AML-193 (cell line): ENCODE data around the gene GALNT17.
"Not testable (repeated sequence)": the region's sequence is repeated elsewhere in the genome, so short reads cannot be mapped to it uniquely, and the experiment has no call there.

Experiments used
- DNase-seq, 2 experiments: peaks; one replicate each; lab custom pipeline; 2025; lab: John Stamatoyannopoulos, UW

GALNT17 gene

GRCh38 chr7:71165708-71166107, 33.8 kb downstream of the GALNT17 start:
- no peak for DNase-seq

DNA sequence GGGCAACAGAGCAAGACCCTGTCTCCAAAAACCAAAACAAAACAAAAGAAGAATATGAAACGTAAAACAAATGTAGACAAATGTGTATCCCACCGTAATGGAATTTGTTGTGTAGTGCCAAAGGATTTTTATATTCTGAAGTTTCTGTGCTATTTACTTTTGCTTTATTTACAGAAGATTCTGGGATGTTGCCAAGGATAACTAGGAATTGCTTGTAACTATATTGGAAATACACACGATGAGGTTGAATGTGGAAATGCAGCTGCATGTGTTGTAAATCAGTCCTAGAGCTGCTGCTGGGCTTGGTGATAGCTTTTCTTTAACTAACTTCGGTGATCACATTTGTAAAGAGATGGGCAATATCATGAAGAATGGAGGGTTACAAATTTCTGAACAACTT, 39.5 kb downstream of the GALNT17 start:
- no peak for DNase-seq

GRCh38 chr7:71173955-71174354, 42.0 kb downstream of the GALNT17 start:
- DNase-seq, result no peak

GRCh38 chr7:71182438-71182935, 50.5 kb downstream of the GALNT17 start:
- no peak for DNase-seq

- no peak for DNase-seq
Measured at GRCh38 chr7:71184136-71184535, 52.2 kb downstream of the GALNT17 start.

DNA sequence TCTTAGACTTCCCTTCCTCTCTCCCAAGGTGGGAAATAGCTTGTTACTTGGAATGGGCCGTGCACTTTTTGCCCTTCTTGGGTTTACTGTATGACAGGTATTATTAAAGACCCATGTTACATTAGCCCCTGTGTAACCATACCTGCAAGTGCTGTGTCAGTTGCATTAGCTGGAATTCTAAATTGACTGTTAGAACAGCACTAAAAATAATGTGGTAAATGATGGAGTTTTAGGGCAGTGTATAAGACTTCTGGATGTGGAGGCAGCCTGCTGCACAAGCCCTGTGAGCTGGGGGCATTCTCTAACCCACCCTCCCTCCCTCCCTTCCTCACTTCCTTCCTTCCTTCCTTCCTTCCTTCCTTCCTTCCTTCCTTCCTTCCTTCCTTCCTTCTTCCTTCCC, 52.7 kb downstream of the GALNT17 start:
- DNase-seq, result no peak

- no peak for DNase-seq
Measured at GRCh38 chr7:71186535-71187057, 54.7 kb downstream of the GALNT17 start.

DNA sequence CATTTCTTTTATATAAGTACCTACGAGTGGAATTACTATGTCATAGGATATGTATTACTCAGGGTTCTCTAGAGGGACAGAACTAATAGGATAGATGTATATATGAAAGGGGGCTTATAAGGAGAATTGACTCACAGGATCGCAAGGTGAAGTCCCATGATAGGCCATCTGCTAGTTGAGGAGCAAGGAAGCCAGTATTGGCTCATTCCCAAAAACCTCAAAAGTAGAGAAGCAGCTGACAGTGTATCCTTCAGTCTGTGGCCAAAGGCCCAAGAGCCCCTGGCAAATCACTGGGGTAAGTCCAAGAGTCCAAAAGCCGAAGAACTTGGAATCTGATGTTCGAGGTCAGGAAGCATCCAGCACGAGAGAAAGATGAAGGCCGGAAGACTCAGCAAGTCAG, 59.8 kb downstream of the GALNT17 start:
- DNase-seq, result no peak

DNA sequence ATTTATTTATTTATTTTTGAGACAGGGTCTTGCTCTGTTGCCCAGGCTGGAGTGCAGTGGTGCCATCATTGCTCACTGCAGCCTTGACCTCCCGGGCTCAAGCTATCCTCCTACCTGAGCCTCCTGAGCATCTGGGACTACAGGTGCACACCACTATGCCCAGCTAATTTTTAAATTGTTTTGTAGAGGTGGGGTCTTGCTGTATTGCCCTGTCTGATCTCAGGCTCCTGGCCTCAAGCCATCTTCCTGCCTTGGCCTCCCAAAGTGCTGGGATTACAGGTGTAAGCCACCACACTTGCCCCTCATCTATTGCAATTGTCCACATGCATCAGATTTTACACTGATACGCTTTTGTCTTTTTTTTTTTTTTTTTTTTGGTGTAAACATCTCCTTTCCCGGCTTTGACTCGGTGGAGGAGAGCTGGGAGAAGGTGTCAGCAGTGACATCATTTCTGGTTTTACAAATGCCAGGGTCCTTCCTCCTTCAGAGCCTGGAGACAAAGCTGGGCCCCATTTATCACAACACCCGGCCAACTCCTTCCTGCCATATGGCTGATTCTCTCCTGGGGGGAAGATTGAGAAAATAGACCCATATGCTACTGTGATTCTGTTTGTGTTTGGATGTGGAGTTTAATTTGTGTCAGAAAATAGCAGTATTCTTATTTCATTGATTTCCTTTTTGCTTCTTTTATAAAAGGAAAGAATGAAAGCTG, 61.3 kb downstream of the GALNT17 start:
- no peak for DNase-seq

- DNase-seq, result no peak
Measured at GRCh38 chr7:71198391-71198790, 66.4 kb downstream of the GALNT17 start.

- no peak for DNase-seq
Measured at GRCh38 chr7:71198887-71199286, 66.9 kb downstream of the GALNT17 start.

DNA sequence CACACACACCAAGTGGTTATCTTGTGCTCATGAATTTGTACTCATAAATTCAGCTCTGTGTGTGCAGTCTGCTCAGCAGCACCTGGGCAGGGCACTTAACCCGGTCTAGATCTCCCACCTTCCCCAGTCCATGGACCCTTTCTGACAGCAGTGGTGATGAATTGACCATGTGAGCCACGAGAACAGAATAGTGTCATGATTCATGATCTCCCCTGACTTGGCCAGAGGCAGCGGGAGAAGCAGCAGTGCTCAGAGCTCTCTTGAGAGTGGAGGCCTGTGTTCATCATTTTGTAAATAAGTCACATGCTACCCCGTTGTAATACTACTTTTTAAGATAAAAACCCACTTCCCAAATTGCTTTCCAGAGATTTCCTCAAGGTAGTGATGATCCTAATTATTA, 74.2 kb downstream of the GALNT17 start:
- no peak for DNase-seq

GRCh38 chr7:71208881-71209280, 76.9 kb downstream of the GALNT17 start:
- DNase-seq, result no peak

GRCh38 chr7:71209484-71209883, 77.5 kb downstream of the GALNT17 start:
- not testable (repeated sequence) for DNase-seq

DNA sequence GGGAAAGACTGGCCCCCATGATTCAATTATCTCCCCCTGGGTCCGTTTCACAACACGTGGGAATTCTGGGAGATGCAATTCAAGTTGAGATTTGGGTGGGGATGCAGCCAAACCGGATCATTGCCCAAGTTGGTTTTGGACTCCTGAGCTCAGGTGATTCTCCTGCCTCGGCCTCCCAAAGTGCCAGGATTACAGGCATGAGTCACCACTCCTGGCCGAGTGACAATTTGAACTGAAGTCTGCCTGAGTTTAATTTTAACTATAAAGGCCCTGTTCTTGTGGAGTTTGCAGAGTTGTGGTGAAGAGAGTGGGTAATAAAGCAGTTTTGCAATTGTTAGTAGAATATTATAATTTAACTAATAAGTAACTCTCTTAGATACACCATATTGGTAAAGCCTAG, 78.3 kb downstream of the GALNT17 start:
- DNase-seq, result no peak

DNA sequence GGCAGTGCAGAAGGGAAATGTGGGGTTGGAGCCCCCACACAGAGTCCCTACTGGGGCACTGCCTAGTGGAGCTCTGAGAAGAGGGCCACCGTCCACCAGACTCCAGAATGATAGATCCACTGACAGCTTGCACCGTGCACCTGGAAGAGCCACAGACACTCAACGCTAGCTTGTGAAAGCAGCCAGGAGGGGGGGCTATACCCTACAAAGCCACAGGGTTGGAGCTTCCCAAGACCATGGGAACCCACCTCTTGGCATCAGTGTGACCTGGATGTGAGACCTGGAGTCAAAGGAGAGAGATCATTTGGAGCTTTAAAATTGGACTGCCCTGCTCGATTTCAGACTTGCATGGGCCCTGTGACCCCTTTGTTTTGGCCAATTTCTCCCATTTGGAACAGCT, 80.5 kb downstream of the GALNT17 start:
- not testable (repeated sequence) for DNase-seq

GRCh38 chr7:71216211-71216610, 84.3 kb downstream of the GALNT17 start:
- no peak for DNase-seq

DNA sequence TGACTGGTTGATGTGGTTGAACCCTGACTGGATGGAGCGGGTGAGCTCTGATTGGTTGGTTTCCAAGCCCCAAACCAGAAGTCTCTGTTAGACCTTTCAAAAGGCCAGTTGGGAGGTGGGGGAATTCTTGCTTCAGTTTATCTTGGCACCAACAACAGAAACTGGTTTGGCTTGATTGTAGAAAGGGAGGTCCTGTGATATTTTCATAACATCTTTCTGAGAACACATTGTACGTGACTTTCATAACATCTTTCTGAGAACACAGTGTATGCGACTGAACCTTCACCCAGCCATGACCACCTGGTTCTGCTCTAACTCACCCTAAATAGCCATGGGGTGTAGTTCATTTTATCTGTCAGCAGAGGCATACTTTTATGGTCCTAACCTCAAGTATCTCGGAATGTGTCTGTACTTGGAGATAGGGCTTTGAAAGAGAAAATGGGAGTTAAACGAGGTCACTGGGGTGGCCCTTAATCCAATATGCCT, 88.3 kb downstream of the GALNT17 start:
- no peak for DNase-seq

- no peak for DNase-seq
Measured at GRCh38 chr7:71221049-71221448, 89.1 kb downstream of the GALNT17 start.

- no peak for DNase-seq
Measured at GRCh38 chr7:71221549-71221948, 89.6 kb downstream of the GALNT17 start.

DNA sequence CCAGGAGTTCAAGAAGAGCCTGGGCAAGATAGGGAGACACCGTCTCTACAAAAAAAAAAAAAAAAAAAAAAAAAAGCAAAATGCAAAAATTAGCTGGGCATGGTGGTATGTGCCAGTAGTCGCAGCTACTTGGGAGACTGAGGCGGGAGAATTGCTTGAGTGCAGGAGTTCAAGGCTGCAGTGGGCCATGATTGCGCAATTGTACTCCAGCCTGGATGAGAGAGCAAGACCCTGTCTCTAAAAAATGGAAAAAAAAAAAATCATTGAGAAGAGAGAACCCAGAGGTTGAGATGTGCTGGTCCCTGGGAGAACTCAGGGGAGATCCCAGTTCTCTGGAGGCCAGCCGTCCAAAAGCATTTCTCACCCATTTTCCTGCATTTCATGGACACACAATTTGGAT, 95.2 kb downstream of the GALNT17 start:
- no peak for DNase-seq

DNA sequence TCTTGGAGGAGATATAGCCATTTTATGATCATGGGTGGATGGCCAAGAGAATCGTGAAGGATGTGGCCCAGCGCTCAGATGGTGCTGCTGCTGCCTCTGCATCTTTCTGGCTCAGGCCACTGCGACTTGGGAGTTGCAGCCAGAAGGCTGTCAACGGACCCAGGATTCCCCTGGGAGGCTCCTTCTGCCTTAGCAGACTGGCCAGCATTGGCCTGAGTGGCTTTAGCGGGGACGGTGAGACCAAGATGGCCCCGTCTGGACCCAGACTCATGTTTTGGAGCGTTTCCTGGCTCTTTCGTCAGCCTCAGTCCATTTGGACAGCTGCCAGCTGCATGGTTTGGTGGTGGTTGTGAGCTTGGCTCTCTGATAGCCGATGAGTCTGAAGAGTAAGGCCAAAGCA, 97.2 kb downstream of the GALNT17 start:
- no peak for DNase-seq

DNA sequence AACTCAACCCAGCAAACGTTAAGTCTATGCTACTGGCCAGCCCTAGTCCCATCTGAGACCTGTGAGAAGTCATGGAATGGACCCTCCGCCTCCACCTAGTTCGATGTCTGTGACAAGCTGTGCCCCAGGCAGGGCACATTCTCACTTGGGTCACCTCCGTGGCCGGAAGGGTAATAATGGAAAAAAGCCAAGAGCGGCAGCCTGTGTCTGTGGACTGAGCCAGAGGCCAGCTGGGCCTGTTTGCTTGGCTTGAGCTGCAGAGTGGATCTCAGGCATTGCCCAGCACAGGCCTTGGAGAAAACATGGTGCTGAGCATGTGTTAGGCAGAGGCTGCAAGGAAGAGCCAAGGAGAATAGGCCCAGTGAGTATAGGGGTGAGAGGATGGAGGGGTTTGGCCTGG, 97.8 kb downstream of the GALNT17 start:
- DNase-seq, result no peak

GRCh38 chr7:71235253-71235652, 103.3 kb downstream of the GALNT17 start:
- DNase-seq, result no peak
